ENCODE results near the gene CBFB.

DNA sequence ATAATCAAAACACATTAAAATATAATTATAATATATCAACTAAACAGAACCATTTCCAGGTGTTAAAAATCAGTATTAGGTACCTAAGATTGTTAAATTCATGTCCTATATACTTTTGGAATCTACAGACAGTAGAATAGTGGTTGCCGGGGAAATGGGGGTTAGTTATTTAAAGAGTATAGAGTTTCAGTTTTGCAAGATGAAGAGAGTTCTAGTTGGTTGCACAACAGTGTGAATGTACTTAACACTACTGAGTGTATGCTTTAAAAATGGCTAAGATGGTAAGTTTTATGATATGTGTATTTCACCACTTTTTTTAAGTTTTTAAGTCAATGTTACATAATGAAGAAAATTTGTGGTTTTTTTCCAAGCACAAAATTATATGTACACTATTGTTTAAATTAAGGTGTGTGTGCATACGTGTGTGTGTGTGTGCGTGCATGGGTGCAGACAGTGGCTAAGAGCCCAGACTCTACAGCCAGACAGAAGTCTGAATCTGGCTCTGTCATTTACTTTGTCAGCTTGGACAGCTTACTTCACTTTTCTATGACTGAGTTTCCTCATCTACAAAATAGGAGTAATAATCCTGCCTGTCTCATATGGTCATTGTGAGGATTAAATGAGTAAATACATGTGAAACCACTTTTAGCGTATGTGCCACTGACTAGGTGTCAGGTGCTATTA is 55.5 kb downstream of the CBFB start:
- no peak for TF ChIP-seq CTCF (conservative IDR thresholded peaks at IDR 0.05; ENCODE audit: low read depth, low read length)
- TF ChIP-seq USF2 (IDR thresholded peaks at IDR 0.05; ENCODE audit: low read depth, low read length): no peak
- no peak for TF ChIP-seq POLR2A (IDR thresholded peaks at IDR 0.05; ENCODE audit: low read depth, low read length)
- TF ChIP-seq RCOR1 (IDR thresholded peaks at IDR 0.05; ENCODE audit: insufficient replicate concordance, low read length): no peak
- TF ChIP-seq, protein P1, sequence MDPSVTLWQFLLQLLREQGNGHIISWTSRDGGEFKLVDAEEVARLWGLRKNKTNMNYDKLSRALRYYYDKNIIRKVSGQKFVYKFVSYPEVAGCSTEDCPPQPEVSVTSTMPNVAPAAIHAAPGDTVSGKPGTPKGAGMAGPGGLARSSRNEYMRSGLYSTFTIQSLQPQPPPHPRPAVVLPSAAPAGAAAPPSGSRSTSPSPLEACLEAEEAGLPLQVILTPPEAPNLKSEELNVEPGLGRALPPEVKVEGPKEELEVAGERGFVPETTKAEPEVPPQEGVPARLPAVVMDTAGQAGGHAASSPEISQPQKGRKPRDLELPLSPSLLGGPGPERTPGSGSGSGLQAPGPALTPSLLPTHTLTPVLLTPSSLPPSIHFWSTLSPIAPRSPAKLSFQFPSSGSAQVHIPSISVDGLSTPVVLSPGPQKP (IDR thresholded peaks at IDR 0.05; ENCODE audit: borderline replicate concordance, low read depth, low read length): no peak
- TF ChIP-seq SMC3 (IDR thresholded peaks at IDR 0.05; ENCODE audit: low read depth, low read length): no peak
- no peak for TF ChIP-seq MAZ (IDR thresholded peaks at IDR 0.05; ENCODE audit: borderline replicate concordance, low read depth, low read length)
- no peak for TF ChIP-seq RFX5 (IDR thresholded peaks at IDR 0.05; ENCODE audit: low read depth, low read length)
- peak; percentile 77 for TF ChIP-seq CEBPB (IDR thresholded peaks at IDR 0.05; ENCODE audit: low read depth, low read length)

All from IMR-90 (cell line).